ENCODE measurements around the gene THBD.

The THBD gene

DNA sequence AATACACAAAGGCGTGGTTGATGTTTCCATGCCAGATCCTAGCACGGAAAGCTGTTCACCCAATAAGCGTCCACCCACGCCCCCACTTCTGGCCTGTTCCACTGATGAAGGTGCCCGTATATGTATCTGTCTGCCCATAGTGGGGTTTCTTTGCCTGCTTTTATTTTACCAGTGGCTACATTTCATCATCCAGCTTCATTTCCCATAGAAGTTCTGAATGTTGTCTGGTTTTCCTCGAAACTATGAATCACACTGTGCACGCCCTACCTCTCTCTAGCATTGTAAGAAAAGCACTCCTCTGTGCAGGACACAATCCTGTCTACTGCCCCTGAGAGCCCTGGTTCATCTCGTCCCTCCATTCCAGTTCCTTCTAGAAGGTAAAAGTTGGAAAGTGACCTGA, 45.5 kb upstream of the THBD start:
- TF ChIP-seq, protein P1, sequence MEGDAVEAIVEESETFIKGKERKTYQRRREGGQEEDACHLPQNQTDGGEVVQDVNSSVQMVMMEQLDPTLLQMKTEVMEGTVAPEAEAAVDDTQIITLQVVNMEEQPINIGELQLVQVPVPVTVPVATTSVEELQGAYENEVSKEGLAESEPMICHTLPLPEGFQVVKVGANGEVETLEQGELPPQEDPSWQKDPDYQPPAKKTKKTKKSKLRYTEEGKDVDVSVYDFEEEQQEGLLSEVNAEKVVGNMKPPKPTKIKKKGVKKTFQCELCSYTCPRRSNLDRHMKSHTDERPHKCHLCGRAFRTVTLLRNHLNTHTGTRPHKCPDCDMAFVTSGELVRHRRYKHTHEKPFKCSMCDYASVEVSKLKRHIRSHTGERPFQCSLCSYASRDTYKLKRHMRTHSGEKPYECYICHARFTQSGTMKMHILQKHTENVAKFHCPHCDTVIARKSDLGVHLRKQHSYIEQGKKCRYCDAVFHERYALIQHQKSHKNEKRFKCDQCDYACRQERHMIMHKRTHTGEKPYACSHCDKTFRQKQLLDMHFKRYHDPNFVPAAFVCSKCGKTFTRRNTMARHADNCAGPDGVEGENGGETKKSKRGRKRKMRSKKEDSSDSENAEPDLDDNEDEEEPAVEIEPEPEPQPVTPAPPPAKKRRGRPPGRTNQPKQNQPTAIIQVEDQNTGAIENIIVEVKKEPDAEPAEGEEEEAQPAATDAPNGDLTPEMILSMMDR (IDR thresholded peaks at IDR 0.05; ENCODE audit: insufficient read depth, low read depth, low read length, missing control alignments) = no peak

DNA sequence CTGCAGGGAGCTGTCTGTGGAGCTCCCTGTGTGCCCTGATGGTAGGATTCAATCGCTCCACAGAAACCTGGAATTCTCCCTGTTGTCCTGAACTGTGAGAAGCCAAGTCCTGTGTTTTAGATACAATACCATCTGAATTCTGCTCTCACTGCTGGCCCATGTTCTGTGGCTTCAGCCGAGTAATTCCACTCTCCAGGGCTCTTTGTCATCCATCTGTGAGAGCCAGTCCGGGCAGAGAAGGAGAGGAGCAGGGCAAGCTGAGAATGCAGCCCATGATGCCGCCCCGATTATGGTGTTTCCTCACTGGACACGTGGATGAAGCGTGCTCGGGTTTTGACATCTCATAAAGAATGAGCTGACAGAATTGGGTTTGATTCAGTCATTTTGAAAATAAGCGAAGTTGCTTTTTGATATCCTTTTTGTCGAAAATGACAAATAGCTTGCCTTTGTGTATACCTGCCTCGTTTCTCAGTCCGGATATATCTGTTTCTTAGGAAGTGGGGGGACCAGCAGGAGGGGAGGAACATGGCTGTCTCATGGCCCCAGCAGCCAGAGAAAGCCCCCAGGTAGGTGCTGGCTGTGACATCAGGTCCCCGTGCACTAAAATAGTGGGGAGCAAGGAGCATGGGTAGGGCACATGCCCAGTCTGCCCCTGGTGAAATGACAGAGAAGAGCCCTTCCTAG, 44.9 kb upstream of the THBD start:
- no peak overlapping the region for H3K4me3 ChIP-seq (ENCODE audit: low read length)
- peak; percentile 44 for DNase-seq (ENCODE audit: low read depth)
- TF ChIP-seq, protein P1 (IDR thresholded peaks at IDR 0.05; ENCODE audit: insufficient read depth, low read depth, low read length, missing control alignments) = no peak

More for the DNA sequence above, 45.5 kb upstream of the THBD start:
- DNase-seq (ENCODE audit: low read depth) = peak; percentile 97
- H3K4me3 ChIP-seq (ENCODE audit: low read length) = peak overlapping the region; percentile 15

DNA sequence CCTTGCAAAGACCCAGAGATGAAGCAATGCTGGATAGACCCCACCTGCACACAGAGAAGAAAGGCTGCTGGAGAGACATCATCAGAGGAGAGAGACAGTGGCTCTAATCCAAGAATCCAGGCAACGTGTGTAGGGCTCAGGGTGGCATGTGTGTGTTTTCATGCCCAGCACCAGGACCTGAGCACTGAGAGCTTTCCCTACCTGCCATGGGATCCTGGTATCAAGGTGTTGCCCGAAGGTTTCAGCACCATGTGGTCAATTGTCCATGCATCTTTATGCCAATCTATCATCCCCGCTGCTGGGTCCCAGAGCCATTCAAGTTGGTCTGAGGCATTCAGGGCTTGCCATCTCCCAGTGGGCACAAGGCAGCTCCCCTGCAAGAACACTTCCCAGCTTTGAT, 44.1 kb upstream of the THBD start:
- H3K4me3 ChIP-seq (ENCODE audit: low read length) = no peak overlapping the region
- TF ChIP-seq, protein P1 (IDR thresholded peaks at IDR 0.05; ENCODE audit: insufficient read depth, low read depth, low read length, missing control alignments) = no peak
- DNase-seq (ENCODE audit: low read depth) = no peak

DNA sequence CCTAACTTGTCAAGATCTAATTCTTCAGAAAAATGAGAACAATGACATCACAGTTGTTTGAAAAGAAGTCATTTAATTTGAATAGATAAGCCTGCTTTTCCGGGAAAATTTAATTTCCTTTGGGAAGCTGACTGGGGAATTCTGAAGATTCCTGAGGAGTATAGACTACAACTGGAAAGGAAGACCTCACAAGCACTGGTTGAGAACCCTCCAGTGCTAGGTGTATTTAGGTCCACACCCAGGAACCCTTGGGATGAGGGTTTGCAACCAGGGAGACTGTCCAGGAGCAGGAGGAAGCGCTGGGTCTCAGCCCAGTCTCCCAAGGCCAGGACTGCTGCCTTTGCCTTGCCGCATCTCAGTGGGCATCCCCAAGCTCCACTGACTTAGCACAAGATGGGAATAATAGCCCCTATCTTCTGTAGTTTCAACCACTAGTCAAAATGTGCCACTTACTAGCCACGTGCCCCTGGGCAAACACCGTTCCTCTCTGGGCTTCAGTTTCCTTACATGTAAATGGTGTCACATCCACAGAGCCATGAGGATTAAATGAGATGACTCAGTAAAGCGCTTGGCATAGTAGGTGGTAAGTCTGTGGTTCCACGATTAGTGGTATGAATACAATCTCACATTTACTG, 43.5 kb upstream of the THBD start:
- DNase-seq (ENCODE audit: low read depth) = peak; percentile 42
- H3K4me3 ChIP-seq (ENCODE audit: low read length) = no peak overlapping the region
- TF ChIP-seq, protein P1 (IDR thresholded peaks at IDR 0.05; ENCODE audit: insufficient read depth, low read depth, low read length, missing control alignments) = no peak

DNA sequence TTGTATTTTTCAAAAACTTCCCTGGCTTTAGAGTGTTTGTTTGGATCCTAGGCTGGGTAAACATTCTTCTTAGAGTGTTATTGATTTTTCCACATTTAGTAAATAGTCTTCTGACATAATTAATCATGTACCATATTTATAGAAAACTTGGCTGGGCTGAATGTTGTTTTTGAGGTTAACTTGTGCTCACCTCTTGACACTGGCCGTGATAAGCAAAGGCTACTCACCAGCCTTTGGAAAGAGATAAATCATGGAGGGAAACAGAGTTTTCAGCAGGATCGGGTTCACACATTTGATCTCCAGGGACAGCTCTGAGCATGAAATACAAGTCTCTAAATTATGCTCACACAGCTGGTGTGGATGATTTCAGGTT, 42.9 kb upstream of the THBD start:
- H3K4me3 ChIP-seq (ENCODE audit: low read length) = no peak overlapping the region
- TF ChIP-seq, protein P1 (IDR thresholded peaks at IDR 0.05; ENCODE audit: insufficient read depth, low read depth, low read length, missing control alignments) = no peak
- DNase-seq (ENCODE audit: low read depth) = no peak

DNA sequence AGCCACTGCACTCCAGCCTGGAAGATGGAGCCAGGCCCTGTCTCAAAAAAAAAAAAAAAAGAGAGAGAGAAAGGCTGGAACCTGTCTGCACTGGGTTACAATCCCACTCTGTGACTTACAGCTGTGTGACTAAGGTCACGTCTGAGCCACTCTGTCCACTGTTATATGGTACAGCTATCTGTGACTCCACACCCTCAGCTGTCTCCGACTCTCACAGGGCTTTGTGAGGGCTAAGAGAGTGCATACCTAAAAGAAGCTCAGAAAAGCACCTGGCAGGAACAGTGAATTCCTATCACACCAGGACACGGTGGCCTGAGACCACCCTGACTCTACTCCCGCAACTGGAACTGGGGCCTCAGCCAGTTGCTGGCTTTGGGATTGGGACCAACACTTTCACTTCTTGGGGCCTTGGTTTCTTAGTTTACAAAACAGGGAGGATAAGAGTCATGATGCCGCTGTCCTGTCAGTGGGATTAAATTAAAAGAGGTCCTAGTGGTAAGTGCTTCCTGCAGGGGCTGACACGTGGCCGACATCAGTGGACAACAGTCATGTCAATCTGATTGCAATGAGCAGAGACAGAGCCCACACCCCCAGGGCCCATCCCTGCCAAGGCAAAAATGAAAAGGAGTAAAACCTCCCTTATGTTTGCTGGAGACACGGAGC, 42.4 kb upstream of the THBD start:
- H3K4me3 ChIP-seq (ENCODE audit: low read length) = no peak overlapping the region
- TF ChIP-seq, protein P1 (IDR thresholded peaks at IDR 0.05; ENCODE audit: insufficient read depth, low read depth, low read length, missing control alignments) = no peak
- no peak for DNase-seq (ENCODE audit: low read depth)

Data from epithelial cell of esophagus (primary cell).